Stimulated activated CD8-positive, alpha-beta memory T cell treated with anti-CD3 and anti-CD28 coated beads, Interleukin-7, amount 100 ng/mL, for 24 hours (primary cell): ENCODE results near the gene CHCHD1.
"Not testable (repeated sequence)": the region's sequence is repeated elsewhere in the genome, so short reads cannot be mapped to it uniquely, and the experiment has no call there.

Experiments
- DNase-seq: peaks from one replicate; pipeline ENCODE4 v3.0.0-alpha.2; 2020; ENCODE audit warnings: low read depth

The CHCHD1 gene

GRCh38 chr10:73813333-73813732 lies 31.5 kb downstream of the CHCHD1 start:
- DNase-seq = no peak

- no peak for DNase-seq
Observed at GRCh38 chr10:73814276-73814895, 32.5 kb downstream of the CHCHD1 start.

GRCh38 chr10:73814896-73815718 lies 33.3 kb downstream of the CHCHD1 start:
- DNase-seq = no peak

GRCh38 chr10:73815719-73816030 lies 33.8 kb downstream of the CHCHD1 start:
- DNase-seq = no peak

- DNase-seq = no peak
Observed at GRCh38 chr10:73816917-73817729, 35.3 kb downstream of the CHCHD1 start.

GRCh38 chr10:73817826-73818225 lies 36.0 kb downstream of the CHCHD1 start:
- no peak for DNase-seq

- DNase-seq = no peak
Observed at GRCh38 chr10:73818402-73818801, 36.6 kb downstream of the CHCHD1 start.

- no peak for DNase-seq
Observed at GRCh38 chr10:73819081-73819480, 37.2 kb downstream of the CHCHD1 start.

- no peak for DNase-seq
Observed at GRCh38 chr10:73819513-73820093, 37.8 kb downstream of the CHCHD1 start.

GRCh38 chr10:73823391-73823790 lies 41.5 kb downstream of the CHCHD1 start:
- DNase-seq = no peak

GRCh38 chr10:73824146-73824725 lies 42.4 kb downstream of the CHCHD1 start:
- no peak for DNase-seq

- no peak for DNase-seq
Observed at GRCh38 chr10:73827346-73828089, 45.7 kb downstream of the CHCHD1 start.

- no peak for DNase-seq
Observed at GRCh38 chr10:73828161-73828560, 46.3 kb downstream of the CHCHD1 start.

- DNase-seq = not testable (repeated sequence)
Observed at GRCh38 chr10:73829090-73829489, 47.2 kb downstream of the CHCHD1 start.
